GM23248 (cell line): ENCODE data around the gene LMX1B.

Experiments used
- EZH2 ChIP-seq: fragments of 200-600 bp; sonication (generic); IDR thresholded peaks from 2 replicates; pipeline ENCODE4 v1.6.1; 2018; ENCODE audit warnings: antibody characterized with exemption, mild to moderate bottlenecking; ENCODE audit not compliant: insufficient read depth, poor library complexity, severe bottlenecking
- EZH2phosphoT487 ChIP-seq: fragments of 200-600 bp; sonication (generic); IDR thresholded peaks from 2 replicates; pipeline ENCODE4 v1.6.1; 2018; ENCODE audit warnings: antibody characterized with exemption, moderate library complexity, mild to moderate bottlenecking, low read depth; ENCODE audit not compliant: insufficient read depth

DNA sequence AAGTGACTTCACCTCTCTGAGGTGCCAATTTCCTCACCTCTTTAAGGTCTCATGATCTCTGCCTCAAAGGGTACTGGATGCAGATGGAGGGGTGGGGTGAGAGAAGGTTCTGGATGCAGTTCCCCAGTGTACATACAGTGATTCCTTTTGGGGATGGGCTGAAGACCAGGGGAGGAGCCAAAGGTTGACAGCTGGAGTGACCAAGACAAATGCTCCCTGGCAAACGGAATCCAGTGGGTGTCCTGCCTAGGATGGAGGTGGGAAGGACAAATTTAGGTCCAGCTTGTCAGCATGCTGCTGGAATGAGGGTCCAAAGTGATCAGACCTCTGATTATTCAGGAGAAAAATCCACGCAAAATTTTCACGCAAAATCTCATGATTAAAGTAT, 7.3 kb upstream of the LMX1B start:
- TF ChIP-seq EZH2 (no peak), EZH2phosphoT487 (no peak)
